C1 segment of cervical spinal cord (tissue), 14 donors: ENCODE measurements around the gene EPHB4.
"Not testable (repeated sequence)": the region's sequence is repeated elsewhere in the genome, so short reads cannot be mapped to it uniquely, and the experiment has no call there.

Experiments
- DNase-seq, 14 donors: peaks; one replicate each; lab custom pipeline; 2025; lab: John Stamatoyannopoulos, UW

The EPHB4 gene

GRCh38 chr7:100827330-100828226 lies at the start of gene EPHB4:
TSS of gene EPHB4 (minus strand) at chr7:100827523. CDS start at chr7:100827030, 493 bp downstream.
- peak in 3 of 14 donors; percentile 5 to 51 (median 21) for DNase-seq

DNA sequence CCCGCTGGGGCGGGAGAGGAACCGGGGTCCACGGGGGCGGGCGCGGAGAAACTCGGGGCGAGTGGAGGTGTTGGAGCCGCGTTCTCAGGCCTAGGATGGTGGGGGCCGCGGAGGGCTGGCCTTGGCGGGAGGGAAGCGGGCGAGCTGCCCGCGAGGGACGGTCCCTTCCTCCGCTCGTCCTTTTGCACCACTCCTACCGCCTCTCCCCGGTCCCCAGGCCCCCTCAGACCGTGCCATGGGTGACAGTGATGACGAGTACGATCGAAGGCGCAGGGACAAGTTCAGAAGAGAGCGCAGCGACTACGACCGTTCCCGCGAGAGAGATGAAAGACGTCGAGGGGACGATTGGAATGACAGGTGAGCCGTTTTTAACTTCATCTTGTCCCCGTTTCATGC lies 48.0 kb upstream of the EPHB4 start:
- peak in 1 of 14 donors; percentile 60 for DNase-seq

DNA sequence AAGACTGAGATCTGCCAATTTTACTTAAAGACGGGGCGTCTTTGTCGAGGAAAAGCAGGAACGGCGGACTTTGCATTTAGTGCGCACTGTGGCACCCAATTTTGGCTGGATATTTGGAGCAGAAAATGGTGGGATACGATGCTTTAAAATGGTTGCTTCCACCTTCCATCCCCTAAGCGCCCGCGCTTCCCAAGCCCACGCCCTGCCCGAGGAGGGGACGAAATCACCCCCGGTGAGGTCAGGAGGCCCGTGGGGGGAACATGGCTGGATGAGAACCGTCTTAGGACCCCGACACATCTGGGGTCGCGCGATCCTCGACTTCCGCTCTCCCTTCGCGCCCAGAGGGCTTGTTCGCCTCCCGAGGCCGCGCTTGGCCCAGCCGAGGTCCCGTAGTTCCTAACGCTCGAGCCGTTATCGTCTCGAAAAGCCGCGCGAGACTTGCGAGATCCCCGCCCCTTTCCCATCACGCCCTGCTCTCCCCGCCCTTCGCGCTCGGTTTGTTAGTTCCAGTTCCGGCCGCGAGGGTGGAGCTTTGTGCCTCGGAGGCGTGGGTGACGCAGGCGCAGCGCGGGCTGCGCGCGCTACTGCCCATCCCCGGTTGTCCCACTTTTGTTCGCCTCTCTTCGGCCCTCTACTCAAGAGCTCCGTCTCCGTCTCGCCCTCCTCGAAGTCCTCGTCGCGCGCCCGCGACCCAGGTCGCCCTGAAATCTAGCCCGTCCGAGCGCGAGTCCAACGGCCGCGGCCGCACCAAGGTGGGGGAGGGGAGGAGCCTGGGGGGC lies 47.4 kb upstream of the EPHB4 start, which contains the start of gene SRRT:
SRRT (plus strand) TSS at position 527 of the 779 bp plus-strand sequence. CDS start 488 bp downstream, outside the sequence.
- peak; percentile 83 to 98 (median 96) for DNase-seq

GRCh38 chr7:100874300-100874576 lies 46.9 kb upstream of the EPHB4 start:
- peak in 4 of 14 donors; percentile 14 to 50 (median 44) for DNase-seq

GRCh38 chr7:100873599-100874299 lies 46.4 kb upstream of the EPHB4 start:
- no peak for DNase-seq

DNA sequence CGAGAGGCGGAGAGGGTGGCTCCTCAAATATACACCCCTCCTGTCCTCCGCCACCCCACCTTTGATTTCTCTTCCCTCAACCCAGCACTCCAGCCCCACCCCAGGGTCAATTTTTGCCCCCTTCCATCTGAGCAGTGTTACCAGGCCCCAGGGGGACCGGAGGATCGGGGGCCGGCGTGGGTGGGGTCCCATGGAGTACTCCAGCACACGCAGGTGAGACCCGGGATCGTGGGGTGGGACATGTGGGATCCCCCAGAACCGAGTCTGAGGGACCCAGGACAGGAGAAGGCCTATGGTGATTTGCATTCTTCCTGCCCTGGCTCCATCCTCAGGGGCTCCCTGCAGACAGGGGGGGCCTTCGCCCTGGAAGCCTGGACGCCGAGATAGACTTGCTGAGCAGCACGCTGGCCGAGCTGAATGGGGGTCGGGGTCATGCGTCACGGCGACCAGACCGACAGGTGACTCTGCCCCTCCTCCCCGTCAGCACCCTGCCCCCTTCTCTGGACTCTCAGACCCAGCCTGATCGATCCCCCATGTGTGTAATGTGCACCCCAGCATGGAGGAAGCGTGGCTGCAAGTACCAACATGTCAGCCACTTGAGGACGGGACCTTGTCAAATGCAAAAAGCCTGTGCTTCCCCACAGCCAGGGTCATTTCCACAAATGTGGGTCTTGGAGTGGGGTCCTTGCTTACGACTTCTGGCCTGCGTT lies 40.6 kb upstream of the EPHB4 start:
- DNase-seq: peak in 2 of 14 donors; percentile 24 to 40

DNA sequence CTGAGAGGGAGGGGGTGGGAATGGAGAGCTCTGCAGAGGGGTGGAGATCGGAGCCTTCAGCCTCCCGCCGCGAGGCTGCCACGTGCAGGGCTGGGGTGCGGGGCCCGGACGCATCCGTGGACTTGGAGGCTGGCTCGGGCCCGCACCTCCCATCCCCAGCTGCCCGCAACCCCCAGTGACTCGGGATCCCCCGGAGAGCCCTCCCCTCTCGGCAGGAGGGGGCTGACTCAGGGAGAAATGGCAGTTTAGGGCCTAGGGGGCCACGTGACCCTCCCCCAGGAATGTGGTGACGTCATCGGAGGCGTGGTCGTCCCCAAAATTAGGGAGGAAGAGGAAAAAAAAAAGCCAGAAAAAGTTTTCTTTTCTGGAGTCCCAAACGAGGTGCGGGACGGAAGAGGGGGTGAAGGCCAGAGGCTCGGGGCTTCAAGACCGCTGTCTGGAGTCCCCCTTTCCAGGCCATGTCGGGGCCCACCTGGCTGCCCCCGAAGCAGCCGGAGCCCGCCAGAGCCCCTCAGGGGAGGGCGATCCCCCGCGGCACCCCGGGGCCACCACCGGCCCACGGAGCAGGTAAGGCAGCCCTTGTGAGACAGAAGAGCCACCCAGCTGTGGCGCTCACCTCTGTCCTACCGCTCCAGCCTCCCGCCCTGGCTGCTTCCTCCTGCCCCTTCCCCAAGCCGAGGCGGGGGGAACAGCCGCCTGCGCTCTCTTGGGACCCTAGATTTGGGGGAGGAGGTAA lies 39.9 kb upstream of the EPHB4 start, which contains the start of gene TRIP6:
TRIP6 (plus strand) TSS at position 348 of the 736 bp plus-strand sequence; CDS start at position 459, 111 bp downstream.
- peak in 12 of 14 donors; percentile 33 to 84 (median 74) for DNase-seq

GRCh38 chr7:100866729-100867039 lies 39.4 kb upstream of the EPHB4 start:
- DNase-seq: peak in 2 of 14 donors; percentile 64

GRCh38 chr7:100865938-100866728 lies 38.8 kb upstream of the EPHB4 start:
- peak in 13 of 14 donors; percentile 23 to 88 (median 74) for DNase-seq

DNA sequence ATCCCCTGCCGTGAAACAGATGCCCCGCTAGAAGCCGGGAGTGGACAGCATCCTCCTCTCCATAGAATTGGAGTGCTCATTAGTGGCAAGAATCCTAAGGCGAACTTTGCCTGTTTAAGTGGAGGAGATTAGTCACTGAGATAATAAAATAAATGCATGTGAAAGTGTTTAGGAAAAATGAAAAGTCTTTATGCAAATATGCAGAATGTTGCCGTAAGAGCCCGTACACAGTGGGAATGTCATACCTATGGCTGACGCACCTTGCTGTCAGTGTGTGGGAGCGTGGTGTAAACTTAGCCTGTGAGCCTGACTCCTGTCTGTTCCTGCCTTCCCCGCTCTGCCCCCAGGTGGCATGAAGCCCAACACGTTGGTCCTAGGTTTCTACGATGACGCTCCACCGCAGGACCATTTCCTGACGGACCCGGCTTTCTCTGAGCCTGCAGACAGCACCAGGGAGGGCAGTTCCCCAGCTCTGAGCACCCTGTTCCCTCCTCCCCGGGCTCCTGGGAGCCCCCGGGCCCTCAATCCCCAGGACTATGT lies 38.1 kb upstream of the EPHB4 start:
- DNase-seq: peak in 1 of 14 donors; percentile 66

- no peak for DNase-seq
Observed at GRCh38 chr7:100864263-100864845, 37.0 kb upstream of the EPHB4 start.

DNA sequence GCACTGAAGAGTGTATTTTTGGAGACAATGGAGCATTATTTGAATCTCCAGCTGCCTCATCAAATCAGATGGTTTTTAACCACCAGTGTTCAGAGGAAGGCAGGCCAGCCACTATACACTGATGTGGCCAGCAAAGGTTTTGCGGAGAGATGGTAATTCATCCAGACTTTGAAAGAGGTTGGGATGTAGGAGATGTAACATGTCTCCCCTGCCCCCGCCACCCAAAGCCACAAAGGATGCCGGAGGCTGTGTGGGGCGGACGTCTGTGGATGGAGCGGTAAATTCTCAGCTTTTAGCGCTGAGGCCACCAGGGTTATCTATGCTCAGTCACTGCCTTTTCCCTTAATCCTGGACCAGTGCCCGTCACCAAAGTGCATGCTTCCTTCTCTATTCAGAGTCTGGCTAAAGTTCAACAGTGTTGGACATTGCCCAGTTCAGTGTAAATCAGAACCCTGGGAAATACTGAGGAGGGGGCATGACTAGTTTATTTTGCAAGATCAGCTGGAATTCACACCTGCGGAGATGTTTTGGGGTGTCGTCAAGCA lies 36.2 kb upstream of the EPHB4 start:
- peak in 4 of 14 donors; percentile 11 to 27 (median 18) for DNase-seq

- no peak for DNase-seq
Observed at GRCh38 chr7:100861616-100861985, 34.3 kb upstream of the EPHB4 start.

- DNase-seq: no peak
Observed at GRCh38 chr7:100860702-100861615, 33.6 kb upstream of the EPHB4 start.

GRCh38 chr7:100859856-100860255 lies 32.5 kb upstream of the EPHB4 start:
- no peak for DNase-seq

DNA sequence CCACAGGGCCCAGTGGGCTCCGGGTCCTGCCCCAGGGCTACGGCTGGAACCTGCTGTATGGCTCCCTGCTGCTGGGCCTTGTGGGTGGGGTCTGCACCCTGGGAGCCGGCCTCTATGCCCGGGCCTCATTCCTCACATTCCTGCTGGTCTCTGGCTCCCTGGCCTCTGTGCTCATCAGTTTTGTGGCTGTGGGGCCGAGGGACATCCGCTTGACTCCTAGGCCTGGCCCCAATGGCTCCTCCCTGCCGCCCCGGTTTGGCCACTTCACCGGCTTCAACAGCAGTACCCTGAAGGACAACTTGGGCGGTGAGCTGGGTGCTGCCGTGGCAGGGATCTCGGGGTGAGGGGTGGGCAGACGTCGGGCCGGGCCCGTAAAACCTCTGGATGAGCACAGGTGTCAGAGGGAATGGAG lies 29.6 kb upstream of the EPHB4 start:
- no peak for DNase-seq

GRCh38 chr7:100855515-100855914 lies 28.2 kb upstream of the EPHB4 start:
- no peak for DNase-seq

DNA sequence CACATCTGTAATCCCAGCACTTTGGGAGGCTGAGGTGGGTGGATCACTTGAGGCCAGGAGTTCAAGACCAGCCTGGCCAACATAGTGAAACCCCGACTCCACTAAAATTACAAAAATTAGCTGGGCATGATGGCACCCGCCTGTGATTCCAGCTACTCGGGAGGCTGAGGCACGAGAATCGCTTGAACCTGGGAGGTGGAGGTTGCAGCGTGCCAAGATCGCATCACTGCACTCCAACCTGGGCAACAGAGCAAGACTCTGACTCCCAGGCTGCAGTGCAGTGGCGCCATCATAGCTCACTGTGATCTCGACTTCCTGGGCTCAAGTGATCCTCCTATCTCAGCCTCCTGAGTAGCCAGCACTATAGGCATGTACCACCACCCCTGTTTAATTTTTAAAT lies 27.6 kb upstream of the EPHB4 start:
- not testable (repeated sequence) for DNase-seq
